Hepatocyte (in vitro differentiated cells): ENCODE measurements around the gene KIRREL2. TPM values are rescaled to one million over a fixed set of nuclear protein-coding genes. Genes with fewer than 3 reads are reported as not detected.
A peak's percentile ranks its signal among the peaks of the same experiment; 100 is the strongest.

Experiments used
- DNase-seq: peaks from one replicate; pipeline ENCODE4 v3.0.0-alpha.2; 2016; ENCODE audit warnings: low spot score
- H2AFZ ChIP-seq: fragments of 200-600 bp; sonication (generic); 2 replicates; pipeline ENCODE4 v1.6.0; 2016; ENCODE audit warnings: antibody characterized with exemption, mild to moderate bottlenecking
- H3K27ac ChIP-seq: fragments of 200-600 bp; sonication (generic); 2 replicates; pipeline ENCODE4 v1.5.1; 2016; ENCODE audit warnings: mild to moderate bottlenecking
- H3K27me3 ChIP-seq: fragments of 200-600 bp; sonication (generic); 2 replicates; pipeline ENCODE4 v1.6.1; 2016
- H3K36me3 ChIP-seq: fragments of 200-600 bp; sonication (generic); replicated peaks from 2 replicates; pipeline ENCODE4 v1.5.1; 2016; ENCODE audit warnings: low read depth; ENCODE audit not compliant: insufficient read depth
- H3K4me1 ChIP-seq: fragments of 200-600 bp; sonication (generic); 2 replicates; pipeline ENCODE4 v1.5.1; 2016; ENCODE audit warnings: mild to moderate bottlenecking, moderate library complexity; ENCODE audit not compliant: insufficient read depth
- H3K4me2 ChIP-seq: fragments of 200-600 bp; sonication (generic); 2 replicates; pipeline ENCODE4 v1.6.0; 2016
- H3K4me3 ChIP-seq: fragments of 200-600 bp; sonication (generic); 2 replicates; pipeline ENCODE4 v1.5.1; 2016; ENCODE audit warnings: mild to moderate bottlenecking
- H3K79me2 ChIP-seq: fragments of 200-600 bp; sonication (generic); 2 replicates; pipeline ENCODE4 v1.6.0; 2017; ENCODE audit warnings: mild to moderate bottlenecking
- H3K9me2 ChIP-seq: fragments of 200-600 bp; sonication (generic); replicated peaks from 2 replicates; pipeline ENCODE4 v1.6.0; 2017; ENCODE audit warnings: mild to moderate bottlenecking; ENCODE audit not compliant: insufficient read depth
- H3K9me3 ChIP-seq: fragments of 200-600 bp; sonication (generic); 2 replicates; pipeline ENCODE4 v1.5.1; 2016; ENCODE audit warnings: low read depth, mild to moderate bottlenecking
- H4K20me1 ChIP-seq: fragments of 200-600 bp; sonication (generic); 2 replicates; pipeline ENCODE4 v1.6.0; 2016; ENCODE audit warnings: mild to moderate bottlenecking; ENCODE audit not compliant: insufficient read depth, poor library complexity, severe bottlenecking
- EZH2 ChIP-seq: fragments of 200-600 bp; sonication (generic); IDR thresholded peaks from 2 replicates; pipeline ENCODE4 v1.6.1; 2016; ENCODE audit warnings: antibody characterized with exemption, mild to moderate bottlenecking, borderline replicate concordance
- EZH2phosphoT487 ChIP-seq: fragments of 200-600 bp; sonication (generic); IDR thresholded peaks from one replicate; pipeline ENCODE4 v1.6.1; 2018; ENCODE audit warnings: antibody characterized with exemption, mild to moderate bottlenecking, low read depth, moderate library complexity; ENCODE audit not compliant: unreplicated experiment, severe bottlenecking
- WGBS: methylation state at CpG from one replicate; pipeline ENCODE4 v1.1.6; 2016; ENCODE audit warnings: low lambda C conversion rate; ENCODE audit errors: missing lambda C conversion rate; 5-methylcytosine and 5-hydroxymethylcytosine counted together
- polyA plus RNA-seq: library from polyadenylated mRNA; unstranded; fragments of >200 nt; fragmentation: Nextera tagmentation; extraction: Ambion mirVana; gene quantifications from 2 replicates; pipeline ENCODE4 v1.2.1, GENCODE V29; 2016
- total RNA-seq: library from RNA; depleted of rRNA; stranded (reverse); fragments of >200 nt; gene quantifications from 2 replicates; pipeline ENCODE4 v1.2.3, GENCODE V29; 2014
- TF ChIP-seq, protein P1 (sequence below): fragments of 200-600 bp; sonication (generic); IDR thresholded peaks from 2 replicates; pipeline ENCODE4 v1.5.1; 2016; ENCODE audit warnings: antibody characterized with exemption, mild to moderate bottlenecking; ENCODE audit not compliant: poor library complexity

KIRREL2 gene
- total RNA-seq (0.12 and 1.4 TPM in 2 replicates), polyA plus RNA-seq (0.64 and 2.3 TPM in 2 replicates)

DNA sequence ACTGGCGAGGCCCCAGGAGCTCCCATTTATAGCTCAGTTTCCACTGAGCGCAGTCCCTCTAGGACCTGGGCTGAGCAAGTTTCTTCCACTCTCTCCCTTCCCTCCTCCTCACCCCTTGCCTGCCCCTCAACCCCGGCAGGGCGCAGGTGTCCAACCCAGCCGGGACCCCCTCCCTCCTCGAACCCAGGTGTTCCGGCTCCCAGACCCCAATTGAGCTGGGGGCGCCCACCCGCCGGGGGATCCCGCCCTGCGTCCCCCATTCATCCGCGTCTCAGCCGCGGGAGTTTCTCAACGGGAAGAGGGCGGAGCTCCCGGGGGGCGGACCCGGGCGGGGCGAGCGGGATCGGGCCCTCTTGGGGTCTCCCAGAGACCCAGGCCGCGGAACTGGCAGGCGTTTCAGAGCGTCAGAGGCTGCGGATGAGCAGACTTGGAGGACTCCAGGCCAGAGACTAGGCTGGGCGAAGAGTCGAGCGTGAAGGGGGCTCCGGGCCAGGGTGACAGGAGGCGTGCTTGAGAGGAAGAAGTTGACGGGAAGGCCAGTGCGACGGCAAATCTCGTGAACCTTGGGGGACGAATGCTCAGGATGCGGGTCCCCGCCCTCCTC lies at the start of gene KIRREL2:
TSS of gene KIRREL2 (plus strand) at position 366 of the 604 bp plus-strand sequence. CDS start at position 575, 209 bp downstream.
- WGBS, result 4% methylated on average over 19 of the region's 42 CpGs
- peak within 1 kb of the TSS; percentile 63 for H3K4me3 ChIP-seq
- H3K4me2 ChIP-seq, result peak within 1 kb of the TSS; percentile 97
- no peak within 1 kb of the TSS for H3K27ac ChIP-seq
- no peaks in the 10 kb centered on the region for H3K9me3 ChIP-seq
- no peaks in the 10 kb centered on the region for H3K36me3 ChIP-seq
- H3K27me3 ChIP-seq, result peaks cover 72% of the 10 kb centered on the region
- no peaks in the 10 kb centered on the region for H3K9me2 ChIP-seq
- TF ChIP-seq EZH2phosphoT487 (no peak), EZH2 (peak; percentile 65)
- peak within 1 kb of the TSS; percentile 65 for H2AFZ ChIP-seq
- DNase-seq, result peak; percentile 21
- H3K4me1 ChIP-seq, result peaks cover 7% of the 10 kb centered on the region
- no peaks in the 10 kb centered on the region for H3K79me2 ChIP-seq
- H4K20me1 ChIP-seq, result no peaks in the 10 kb centered on the region

DNA sequence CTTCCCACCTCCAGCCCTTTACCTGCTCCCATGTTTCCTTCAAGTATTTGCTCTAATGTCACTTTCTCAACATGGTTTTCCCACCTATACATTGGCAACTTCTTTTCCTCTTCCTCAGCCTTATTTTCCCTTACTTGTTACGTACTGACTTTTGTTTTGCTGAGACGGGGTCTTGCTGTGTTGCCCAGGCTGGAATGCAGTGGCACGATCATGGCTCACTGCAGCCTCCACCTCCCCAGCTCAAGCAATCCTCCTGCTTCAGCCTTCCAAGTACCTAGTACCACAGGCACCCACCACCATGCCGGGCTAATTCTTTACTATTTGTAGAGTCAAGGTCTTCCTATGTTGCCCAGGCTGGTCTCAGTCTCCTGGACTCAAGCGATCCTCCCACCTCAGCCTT lies 49.1 kb upstream of the KIRREL2 start:
- Histone ChIP-seq H3K4me1 (no peaks in the 10 kb centered on the region), H3K9me2 (no peaks in the 10 kb centered on the region), H3K9me3 (no peaks in the 10 kb centered on the region), H3K27me3 (no peaks in the 10 kb centered on the region), H4K20me1 (no peaks in the 10 kb centered on the region), H3K4me2 (no peak overlapping the region), H3K36me3 (no peaks in the 10 kb centered on the region), H2AFZ (no peak overlapping the region), H3K4me3 (no peak overlapping the region), H3K79me2 (no peaks in the 10 kb centered on the region), H3K27ac (no peak overlapping the region)
- WGBS, result 91% methylated on average over 5 of the region's 5 CpGs
- no peak for TF ChIP-seq EZH2
- TF ChIP-seq EZH2phosphoT487, result no peak
- TF ChIP-seq, protein P1, sequence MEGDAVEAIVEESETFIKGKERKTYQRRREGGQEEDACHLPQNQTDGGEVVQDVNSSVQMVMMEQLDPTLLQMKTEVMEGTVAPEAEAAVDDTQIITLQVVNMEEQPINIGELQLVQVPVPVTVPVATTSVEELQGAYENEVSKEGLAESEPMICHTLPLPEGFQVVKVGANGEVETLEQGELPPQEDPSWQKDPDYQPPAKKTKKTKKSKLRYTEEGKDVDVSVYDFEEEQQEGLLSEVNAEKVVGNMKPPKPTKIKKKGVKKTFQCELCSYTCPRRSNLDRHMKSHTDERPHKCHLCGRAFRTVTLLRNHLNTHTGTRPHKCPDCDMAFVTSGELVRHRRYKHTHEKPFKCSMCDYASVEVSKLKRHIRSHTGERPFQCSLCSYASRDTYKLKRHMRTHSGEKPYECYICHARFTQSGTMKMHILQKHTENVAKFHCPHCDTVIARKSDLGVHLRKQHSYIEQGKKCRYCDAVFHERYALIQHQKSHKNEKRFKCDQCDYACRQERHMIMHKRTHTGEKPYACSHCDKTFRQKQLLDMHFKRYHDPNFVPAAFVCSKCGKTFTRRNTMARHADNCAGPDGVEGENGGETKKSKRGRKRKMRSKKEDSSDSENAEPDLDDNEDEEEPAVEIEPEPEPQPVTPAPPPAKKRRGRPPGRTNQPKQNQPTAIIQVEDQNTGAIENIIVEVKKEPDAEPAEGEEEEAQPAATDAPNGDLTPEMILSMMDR, result no peak
- DNase-seq, result no peak

DNA sequence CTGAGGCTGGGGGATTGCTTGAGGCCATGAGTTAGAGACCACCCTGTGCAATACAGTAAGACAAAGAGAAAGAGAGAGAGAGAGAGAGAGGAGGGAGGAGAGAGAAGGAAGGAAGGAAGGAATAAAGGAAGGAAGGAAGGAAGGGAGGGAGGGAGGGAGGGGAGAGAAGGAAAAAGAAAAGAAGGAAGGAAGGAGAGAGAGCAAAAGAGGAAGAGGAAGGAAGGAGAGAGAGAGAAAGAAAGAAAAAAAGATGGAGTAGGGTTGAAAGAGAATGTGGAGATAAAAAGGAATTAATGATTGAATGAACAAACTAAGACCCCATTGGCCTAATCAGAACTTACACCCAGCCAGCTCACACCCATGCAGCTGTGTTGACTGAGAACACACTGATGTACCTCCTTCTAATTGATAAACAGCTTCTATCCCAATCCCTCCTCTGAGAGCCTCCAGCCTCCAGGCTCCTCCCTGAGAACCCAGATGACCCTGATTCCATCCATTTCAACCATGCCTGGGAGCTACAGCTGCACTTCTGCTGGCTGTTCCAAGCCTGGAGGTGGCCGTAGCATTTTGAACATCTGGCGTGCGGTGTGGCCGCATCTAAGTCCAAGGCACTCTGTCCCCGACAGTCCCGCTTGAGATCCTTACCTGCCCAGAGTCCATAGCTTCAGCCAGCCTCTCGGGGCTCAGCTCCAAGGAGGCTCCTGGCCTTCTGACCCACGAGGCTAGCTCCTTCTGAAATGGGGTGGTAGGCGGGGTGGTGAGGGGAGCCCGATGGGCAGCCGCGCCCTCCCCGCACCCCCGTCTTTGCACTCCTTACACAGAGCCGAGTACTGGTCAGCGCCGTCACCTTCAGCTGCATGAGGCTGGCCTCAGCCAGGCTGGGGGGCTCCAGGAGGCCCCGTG lies 45.1 kb upstream of the KIRREL2 start:
- Histone ChIP-seq H3K9me2 (no peaks in the 10 kb centered on the region), H3K27ac (no peak overlapping the region), H3K36me3 (no peaks in the 10 kb centered on the region), H3K9me3 (no peaks in the 10 kb centered on the region), H4K20me1 (no peaks in the 10 kb centered on the region), H3K4me3 (no peak overlapping the region), H2AFZ (no peak overlapping the region), H3K4me2 (no peak overlapping the region), H3K27me3 (no peaks in the 10 kb centered on the region), H3K4me1 (no peaks in the 10 kb centered on the region), H3K79me2 (no peaks in the 10 kb centered on the region)
- WGBS, result 77% methylated on average over 14 of the region's 18 CpGs
- TF ChIP-seq, protein P1, result no peak
- TF ChIP-seq EZH2phosphoT487 (no peak), EZH2 (no peak)
- DNase-seq, result no peak
